Kidney (tissue), 14 donors: ENCODE data around the gene TLL2. TPM values are rescaled to one million over a fixed set of nuclear protein-coding genes. Genes with fewer than 3 reads are reported as not detected.

Experiments used
- DNase-seq, 5 donors: peaks; one replicate each; pipeline ENCODE4 v3.0.0-alpha.2; 2013 to 2020
- FAIRE-seq: peaks from 2 replicates; lab custom pipeline; 2012; peaks lifted over from hg19 to GRCh38; lab: Jason Lieb, UNC
- H3K27ac ChIP-seq, 2 donors: one replicate each; pipeline ENCODE4 v1.7.0; 2013; ENCODE audit warnings: low read depth in 2 of 2, low read length in 2 of 2, inconsistent platforms in 1 of 2
- H3K27me3 ChIP-seq: one replicate; pipeline ENCODE4 v1.7.1; 2013; ENCODE audit warnings: low read length, inconsistent platforms; ENCODE audit not compliant: control insufficient read depth, insufficient read depth
- H3K36me3 ChIP-seq, 3 donors: one replicate each; pipeline versions ENCODE4 v1.7.0 to v1.7.1; 2013; ENCODE audit warnings: low read length in 3 of 3, control low read depth in 1 of 3, inconsistent platforms in 1 of 3; ENCODE audit not compliant: insufficient read depth in 3 of 3, control insufficient read depth in 2 of 3
- H3K4me1 ChIP-seq, 3 donors: one replicate each; pipeline versions ENCODE4 v1.7.0 to v1.7.1; 2013; ENCODE audit warnings: low read length in 3 of 3, inconsistent platforms in 1 of 3, low read depth in 1 of 3; ENCODE audit not compliant: control insufficient read depth in 2 of 3, insufficient read depth in 2 of 3
- H3K4me3 ChIP-seq, 3 donors: one replicate each; pipeline versions ENCODE4 v1.7.0 to v1.8.1; 2013; ENCODE audit warnings: low read length in 3 of 3, control low read depth in 1 of 3, inconsistent platforms in 1 of 3
- H3K9ac ChIP-seq, 3 donors: one replicate each; pipeline versions ENCODE4 v1.7.0 to v1.7.1; 2013; ENCODE audit warnings: low read length in 3 of 3, control low read depth in 1 of 3, inconsistent platforms in 1 of 3
- H3K9me3 ChIP-seq, 3 donors: one replicate each; pipeline versions ENCODE4 v1.7.0 to v1.7.1; 2013; ENCODE audit warnings: low read length in 3 of 3, control low read depth in 1 of 3, inconsistent platforms in 1 of 3; ENCODE audit not compliant: control insufficient read depth in 2 of 3, insufficient read depth in 1 of 3
- intact Hi-C: fragments of 100-400 bp; cut with DNase I; formaldehyde crosslinking; loops from one replicate; pipeline ENCODE4 v1.11.1; 2022
- polyA plus RNA-seq: library from polyadenylated mRNA; stranded (reverse); fragments of 350-450 nt; fragmentation: Illumina TruSeq; extraction: RNeasy Lipid Tissue Mini Kit (QIAGEN cat#74804); gene quantifications from one replicate; pipeline ENCODE4 v1.2.3, GENCODE V29; 2014; ENCODE audit warnings: low read depth, low replicate concordance; ENCODE audit not compliant: insufficient read depth
- total RNA-seq: library from RNA; stranded (reverse); fragmentation: NEBNext Ultra II Directional; extraction: Animal tissue kit (Norgen Biotek cat#: 25700); gene quantifications from one replicate; pipeline ENCODE4 v1.2.1, GENCODE V29; 2021
- TF ChIP-seq, protein P1 (sequence below): IDR thresholded peaks from 3 replicates; pipeline ENCODE4 v1.5.1; 2012; ENCODE audit warnings: mild to moderate bottlenecking, moderate library complexity, borderline replicate concordance; ENCODE audit not compliant: insufficient read depth; ENCODE audit errors: extremely low read depth
- donor health status: control.
- donor health status: control.
- donor health status: control.
- donor health status: control.
- donor health status: control.
- donor health status: DM: yes; HTN: yes; CAD: no.
- donor health status: Normal renal cell carcinoma (clear cell type).

TLL2 gene
- total and polyA plus RNA-seq, 2 donors from 2014 or later: 0.39 to 0.98 TPM

DNA sequence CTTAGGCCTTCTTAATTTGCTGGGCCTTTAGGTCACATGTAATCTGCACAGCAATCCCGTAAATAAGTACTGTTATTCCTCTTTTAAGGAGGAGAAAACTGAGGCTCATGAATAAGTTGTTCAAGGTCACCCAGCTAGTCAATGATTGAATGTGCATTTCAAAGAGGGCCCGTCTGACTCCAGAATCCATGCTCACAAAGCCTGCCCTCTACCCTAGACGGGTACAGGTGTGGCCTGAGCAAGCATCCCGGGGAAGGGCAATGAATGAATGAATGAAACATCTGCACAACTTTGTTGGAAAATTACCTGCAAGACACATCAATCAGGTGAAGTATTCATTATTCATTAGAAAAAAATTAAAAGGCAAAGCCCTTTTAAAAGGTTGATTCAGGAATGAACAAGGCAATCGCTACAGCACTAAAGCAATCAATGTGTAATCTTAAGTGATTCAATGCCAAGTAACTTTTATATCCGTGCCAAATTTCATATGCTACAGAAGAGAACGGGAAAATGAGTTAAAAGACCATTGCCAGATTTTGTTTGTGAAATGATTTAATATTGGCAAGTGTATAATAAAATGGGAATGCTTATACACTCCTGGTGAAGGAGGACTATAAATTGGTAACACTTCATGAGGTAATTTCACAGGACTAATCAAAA is 61.1 kb downstream of the TLL2 start:
- Histone ChIP-seq H3K36me3 (no peaks in the 10 kb centered on the region), H3K27ac (no peak overlapping the region), H3K9me3 (no peaks in the 10 kb centered on the region), H3K4me3 (no peak overlapping the region), H3K4me1 (no peaks in the 10 kb centered on the region), H3K9ac (no peak overlapping the region), H3K27me3 (no peaks in the 10 kb centered on the region)
- FAIRE-seq (no peak), DNase-seq (no peak)
- intact Hi-C loops: no loop called here
- TF ChIP-seq, protein P1, sequence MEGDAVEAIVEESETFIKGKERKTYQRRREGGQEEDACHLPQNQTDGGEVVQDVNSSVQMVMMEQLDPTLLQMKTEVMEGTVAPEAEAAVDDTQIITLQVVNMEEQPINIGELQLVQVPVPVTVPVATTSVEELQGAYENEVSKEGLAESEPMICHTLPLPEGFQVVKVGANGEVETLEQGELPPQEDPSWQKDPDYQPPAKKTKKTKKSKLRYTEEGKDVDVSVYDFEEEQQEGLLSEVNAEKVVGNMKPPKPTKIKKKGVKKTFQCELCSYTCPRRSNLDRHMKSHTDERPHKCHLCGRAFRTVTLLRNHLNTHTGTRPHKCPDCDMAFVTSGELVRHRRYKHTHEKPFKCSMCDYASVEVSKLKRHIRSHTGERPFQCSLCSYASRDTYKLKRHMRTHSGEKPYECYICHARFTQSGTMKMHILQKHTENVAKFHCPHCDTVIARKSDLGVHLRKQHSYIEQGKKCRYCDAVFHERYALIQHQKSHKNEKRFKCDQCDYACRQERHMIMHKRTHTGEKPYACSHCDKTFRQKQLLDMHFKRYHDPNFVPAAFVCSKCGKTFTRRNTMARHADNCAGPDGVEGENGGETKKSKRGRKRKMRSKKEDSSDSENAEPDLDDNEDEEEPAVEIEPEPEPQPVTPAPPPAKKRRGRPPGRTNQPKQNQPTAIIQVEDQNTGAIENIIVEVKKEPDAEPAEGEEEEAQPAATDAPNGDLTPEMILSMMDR: no peak

DNA sequence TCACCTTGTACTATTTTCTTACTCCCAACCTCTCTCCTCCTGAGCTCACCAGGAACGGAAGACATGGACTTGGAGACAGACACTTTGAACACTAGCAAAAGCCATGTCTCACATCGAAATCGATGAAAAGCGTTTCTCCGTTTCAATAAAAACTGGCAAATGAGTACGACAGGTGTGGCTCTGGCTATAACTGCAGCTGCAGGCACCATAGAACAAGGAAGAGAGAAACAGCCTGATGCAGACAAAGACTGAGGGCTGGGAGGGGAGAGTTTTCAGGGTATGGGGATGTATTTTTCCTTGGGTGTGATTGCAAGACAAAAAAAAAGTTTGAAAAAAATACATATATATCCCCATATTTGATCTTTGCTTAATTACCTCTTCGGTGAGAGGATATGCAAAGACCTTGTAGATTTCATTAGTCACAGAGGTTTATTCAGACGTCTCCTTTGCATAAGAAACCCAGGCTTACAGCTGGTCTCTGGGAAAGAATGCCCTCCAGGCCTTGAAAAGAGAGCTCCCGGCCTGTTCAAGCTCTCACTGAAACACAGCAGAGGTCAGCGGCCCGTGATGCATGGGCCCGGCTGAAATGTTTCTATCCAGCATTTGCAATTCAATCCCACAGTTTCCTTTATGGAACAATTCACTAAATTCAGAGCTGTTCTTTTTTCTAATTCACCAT is 63.1 kb downstream of the TLL2 start:
- TF ChIP-seq, protein P1: no peak
- Histone ChIP-seq H3K4me3 (no peak overlapping the region), H3K9me3 (no peaks in the 10 kb centered on the region), H3K9ac (no peak overlapping the region), H3K27ac (no peak overlapping the region), H3K27me3 (no peaks in the 10 kb centered on the region), H3K36me3 (no peaks in the 10 kb centered on the region), H3K4me1 (no peaks in the 10 kb centered on the region)
- intact Hi-C loops: no loop called here
- FAIRE-seq (no peak), DNase-seq (peak in 2 of 5 donors; percentile 27 to 31)

DNA sequence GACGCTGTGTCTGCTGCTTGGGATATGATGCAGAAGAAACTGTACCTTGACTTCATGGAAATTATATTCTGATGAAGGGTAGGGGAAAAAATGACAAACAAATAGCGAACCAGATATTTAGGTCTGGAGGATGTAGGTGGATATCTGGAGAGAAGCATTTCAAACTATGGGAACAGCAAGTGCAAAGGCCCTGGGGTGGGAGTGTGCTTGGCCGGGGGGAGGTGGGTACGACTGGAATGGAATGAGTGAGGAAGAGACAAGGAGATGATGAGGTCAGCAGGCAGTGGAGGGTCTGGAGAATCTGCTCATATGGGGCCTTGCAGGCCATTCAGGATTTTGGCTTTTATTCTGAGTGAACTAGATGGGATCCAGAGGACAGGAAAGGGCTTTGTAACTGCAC is 65.2 kb downstream of the TLL2 start:
- no peak for DNase-seq
- TF ChIP-seq, protein P1: no peak
- no peaks in the 10 kb centered on the region for H3K4me1 ChIP-seq
- H3K9ac ChIP-seq: no peak overlapping the region
- intact Hi-C loops: no loop called here
- H3K36me3 ChIP-seq: no peaks in the 10 kb centered on the region
- H3K27ac ChIP-seq: no peak overlapping the region
- no peak overlapping the region for H3K4me3 ChIP-seq
- H3K9me3 ChIP-seq: no peaks in the 10 kb centered on the region
- FAIRE-seq: no peak
- no peaks in the 10 kb centered on the region for H3K27me3 ChIP-seq
